Amniotic epithelial cell (primary cell): ENCODE results near the gene UBE2E2.
A peak's percentile ranks its signal among the peaks of the same experiment; 100 is the strongest.

Experiments
- DNase-seq: peaks from one replicate; pipeline ENCODE4 v3.0.0-alpha.2; 2010; ENCODE audit warnings: low read depth

UBE2E2 gene

DNA sequence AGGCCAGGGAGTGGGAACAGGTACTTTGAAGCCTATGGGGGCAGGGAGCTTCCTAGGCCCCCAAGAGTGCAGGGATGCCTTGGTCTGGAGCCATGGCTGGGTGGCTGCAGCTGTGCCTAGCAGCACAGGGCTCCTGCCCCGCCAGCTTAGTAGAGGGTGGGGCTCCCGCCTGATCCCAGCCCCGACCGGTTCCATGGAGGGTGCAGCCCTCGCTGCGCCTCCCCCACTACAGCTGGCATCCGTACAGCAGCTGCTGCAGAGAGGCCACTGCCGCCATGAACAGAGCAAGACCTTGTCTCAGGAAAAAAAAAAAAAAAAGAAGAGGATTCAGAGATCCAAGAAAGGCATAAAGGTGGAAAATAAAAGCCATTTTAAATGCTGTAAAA, 277.2 kb downstream of the UBE2E2 start:
- DNase-seq, result no peak

DNA sequence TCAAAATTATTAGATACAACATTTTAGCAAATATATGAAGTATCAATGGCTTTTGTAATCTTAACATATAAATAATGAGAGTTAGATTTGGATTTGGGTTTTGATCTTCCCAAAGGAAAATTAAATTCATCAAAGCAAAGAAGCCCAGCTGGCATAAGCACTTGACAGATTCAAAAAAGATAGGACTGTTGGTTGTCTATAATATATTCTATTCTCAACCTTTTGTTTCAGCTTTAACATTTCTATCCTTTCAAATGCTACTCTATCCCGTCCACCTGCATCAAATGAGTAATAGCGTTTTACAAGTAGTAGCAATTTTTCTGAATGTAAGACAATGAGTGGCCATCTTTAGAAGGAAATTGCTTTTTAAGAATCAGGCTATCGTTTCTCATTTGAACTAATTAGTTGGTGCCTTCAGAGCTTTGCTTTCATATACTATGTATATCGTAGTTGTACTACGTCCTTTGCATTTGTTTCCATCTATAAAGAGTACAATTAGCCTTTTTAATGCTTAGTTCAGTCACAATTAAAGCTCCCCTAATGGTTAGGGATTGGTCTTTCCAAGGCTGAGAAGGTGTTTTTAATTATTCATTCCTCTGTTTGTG, 278.0 kb downstream of the UBE2E2 start:
- DNase-seq, result no peak

DNA sequence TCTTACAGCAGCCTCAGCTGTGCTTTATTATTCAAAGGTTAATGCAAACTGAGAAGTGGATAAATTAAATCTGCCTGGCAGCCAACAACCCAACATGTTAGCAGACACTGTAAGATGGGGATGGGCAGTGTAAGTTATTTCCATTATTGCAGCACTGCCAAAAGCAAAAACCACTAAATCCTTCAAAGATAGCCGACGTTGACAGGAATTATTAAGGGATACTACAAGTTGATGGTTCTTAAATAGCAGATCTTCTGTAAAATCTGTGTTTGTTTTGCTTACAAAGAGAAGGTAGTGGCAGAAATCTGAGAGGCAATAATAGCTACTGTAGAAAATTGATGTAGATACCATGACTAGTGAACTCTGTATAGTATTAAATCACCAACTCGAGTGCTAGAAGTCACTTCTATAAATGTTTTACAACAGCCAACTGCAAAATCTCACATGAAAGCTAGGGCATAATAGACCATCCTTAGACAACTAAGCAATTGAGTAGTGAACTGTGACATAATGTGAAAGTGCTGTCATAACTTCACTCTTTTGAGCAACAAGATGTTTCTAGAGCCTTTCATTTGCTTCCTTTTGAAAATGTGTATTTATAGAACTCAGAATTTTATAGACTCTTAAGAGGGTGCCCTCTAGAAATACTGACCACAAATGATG, 278.6 kb downstream of the UBE2E2 start:
- peak; percentile 23 for DNase-seq

DNA sequence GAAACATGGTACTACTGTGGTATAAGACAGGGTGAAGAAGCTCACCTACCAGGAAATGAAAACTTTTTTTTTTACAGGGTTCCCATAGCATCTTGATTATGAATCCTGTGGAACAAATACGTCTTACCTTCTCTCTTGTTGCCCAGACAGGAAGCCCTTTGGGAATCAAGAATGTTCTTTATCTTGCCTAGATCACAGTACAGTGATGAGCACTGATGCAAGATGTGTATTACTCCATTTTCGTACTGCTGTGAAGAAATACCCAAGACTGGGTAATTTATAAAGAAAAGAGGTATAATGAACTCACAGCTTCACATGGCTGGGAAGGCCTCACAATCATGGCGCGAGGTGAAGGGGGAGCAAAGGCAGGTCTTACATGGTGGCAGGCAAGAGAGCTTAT, 281.3 kb downstream of the UBE2E2 start:
- peak; percentile 73 for DNase-seq

DNA sequence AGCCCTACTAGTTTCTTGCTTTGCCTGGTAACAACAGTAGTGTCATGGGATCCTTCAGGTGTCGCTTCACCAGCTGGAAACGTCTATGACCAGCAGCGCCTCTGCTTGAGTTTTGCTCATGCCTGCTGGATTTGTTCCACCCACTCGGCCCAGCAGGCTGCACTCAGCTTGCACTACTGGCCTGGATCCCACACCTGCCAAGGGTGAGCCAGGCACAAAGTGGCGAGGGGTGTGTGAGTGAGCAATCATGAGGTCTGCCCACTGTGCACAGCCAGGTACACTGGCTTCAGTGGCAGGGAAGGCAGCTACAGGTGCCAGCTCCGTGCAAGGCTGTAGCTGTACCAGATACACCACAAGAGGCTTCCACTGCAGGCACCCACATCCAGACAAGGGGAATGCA, 282.8 kb downstream of the UBE2E2 start:
- DNase-seq, result no peak

DNA sequence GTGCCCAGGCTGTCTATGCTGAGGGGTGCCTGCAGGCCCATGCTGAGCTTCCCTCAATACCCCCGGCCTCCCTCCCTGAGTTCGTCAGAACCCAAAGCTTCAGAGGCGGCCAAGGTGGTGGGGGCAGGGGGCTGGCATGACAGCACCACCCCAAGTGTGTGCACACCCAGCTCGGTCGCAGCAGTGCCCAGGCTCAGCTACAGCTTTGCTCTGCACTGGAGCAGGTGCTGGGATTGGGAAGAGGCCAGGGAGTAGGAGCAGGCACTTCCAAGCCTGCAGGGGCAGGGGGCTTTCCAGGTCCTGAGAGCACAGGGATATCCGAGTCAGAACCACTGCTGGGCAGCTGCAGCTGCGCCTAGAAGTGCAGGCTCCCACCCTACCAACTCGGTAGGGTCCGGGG, 283.9 kb downstream of the UBE2E2 start:
- DNase-seq, result no peak

DNA sequence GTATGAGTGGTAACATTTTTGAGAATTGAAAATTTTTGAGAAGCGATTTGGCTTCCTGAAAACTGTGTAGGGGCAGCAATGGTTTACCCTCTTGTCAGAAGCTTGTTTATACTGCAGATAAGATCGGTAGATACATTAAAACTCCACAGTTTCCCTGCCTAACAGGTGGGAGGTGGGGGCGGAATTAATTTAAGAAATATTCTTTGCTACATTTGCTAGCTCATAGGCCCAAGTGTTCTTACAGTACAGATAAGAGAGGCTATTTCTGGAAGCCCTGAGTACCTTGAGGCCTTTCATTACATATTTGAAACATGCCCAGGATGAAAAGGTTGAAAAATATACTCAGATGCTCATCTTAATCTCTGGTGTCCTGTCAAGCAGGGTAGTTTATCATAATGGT, 285.5 kb downstream of the UBE2E2 start:
- no peak for DNase-seq

DNA sequence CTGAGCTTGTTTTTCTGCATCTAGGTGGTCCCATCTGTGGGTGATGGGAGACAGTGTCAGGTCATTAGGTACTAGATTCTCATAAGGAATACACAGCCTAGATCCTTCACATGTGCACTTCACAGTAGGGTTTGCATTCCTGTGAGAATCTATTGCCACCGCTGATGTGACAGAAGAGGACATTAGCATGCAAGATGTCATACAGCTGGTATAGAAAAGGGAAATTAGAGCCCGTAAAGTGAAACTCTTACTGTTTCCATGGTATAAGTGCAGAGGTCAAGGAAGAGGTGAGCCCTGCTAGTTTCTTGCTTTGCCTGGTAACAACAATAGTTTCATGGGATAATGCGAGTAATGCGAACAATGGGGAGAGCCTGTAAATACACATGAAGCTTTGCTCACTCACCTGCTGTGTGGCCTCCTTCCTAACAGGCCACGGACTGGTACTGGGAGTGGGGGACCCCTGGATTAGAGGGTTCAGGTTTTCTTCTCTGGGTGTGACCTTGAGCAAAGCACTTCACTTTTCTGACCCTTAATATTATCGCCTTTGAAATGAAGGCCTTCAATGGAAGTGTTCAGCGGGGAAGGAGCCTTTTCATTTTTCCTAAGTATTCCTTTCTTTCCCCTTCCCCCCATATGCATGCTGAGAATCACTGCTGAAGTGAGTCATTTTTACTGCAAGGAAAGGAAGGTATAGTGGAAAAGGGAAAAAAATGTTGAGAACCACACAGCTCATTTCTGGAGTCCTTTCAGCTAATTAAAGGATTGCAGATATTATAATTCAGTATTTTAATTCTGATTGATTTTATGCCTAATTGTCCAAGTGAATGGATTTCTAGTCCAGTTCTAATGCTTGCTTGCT, 286.4 kb downstream of the UBE2E2 start:
- DNase-seq, result peak; percentile 9

DNA sequence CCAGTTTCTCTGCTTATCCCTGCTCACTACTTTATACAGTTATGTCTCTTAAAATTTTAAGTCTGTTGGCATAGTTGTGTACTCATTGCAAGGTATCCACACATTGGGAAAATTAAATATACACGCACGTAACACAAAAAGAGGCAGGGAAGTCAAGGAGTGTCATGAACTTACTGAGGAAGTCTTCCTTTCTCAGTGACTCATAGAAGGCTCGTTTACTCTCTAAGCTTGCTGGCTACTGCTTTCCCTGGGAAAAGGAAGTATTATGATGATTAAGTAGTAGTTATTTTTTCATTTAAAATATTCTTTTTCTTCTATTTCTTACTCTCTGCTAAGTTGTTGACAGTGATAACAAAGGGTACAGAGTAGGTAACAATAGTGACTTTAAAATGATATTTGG, 287.3 kb downstream of the UBE2E2 start:
- peak; percentile 51 for DNase-seq

DNA sequence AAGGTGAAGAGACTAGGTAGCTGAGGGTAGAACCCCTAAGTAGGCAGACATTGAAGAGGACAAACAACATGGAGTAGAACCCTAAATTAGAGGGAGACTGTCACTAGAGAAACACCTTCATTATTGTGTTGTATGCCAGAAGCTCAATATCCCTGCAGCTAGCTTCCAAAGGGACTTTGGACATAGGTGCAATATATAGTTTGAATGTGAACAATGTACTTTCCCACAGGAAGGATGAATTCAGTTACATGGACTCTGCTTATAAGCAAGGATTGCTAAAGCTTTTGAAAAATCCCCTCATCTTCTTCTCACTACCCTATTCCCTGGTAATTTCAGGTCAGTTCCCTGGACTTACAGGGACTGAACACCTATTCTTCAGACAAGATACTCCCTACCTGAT, 288.9 kb downstream of the UBE2E2 start:
- no peak for DNase-seq

DNA sequence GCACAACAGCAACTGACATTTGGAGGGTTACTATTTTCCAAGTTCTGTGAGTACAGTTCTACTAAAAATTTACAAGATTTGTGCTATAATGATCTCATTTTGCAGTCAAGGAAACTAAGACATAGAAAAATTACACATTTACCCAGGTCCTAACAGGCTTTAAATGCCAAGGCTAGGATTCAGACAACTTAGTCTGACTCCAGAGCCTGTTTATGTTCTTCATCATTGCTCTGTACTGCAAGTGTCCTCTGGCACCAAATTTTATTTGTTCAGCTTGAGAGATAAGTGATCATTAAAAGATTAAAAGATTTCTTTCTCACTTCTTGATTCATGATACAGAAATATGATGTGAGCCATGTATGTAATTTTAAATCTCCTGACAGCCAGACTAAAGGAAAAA, 290.8 kb downstream of the UBE2E2 start:
- no peak for DNase-seq

DNA sequence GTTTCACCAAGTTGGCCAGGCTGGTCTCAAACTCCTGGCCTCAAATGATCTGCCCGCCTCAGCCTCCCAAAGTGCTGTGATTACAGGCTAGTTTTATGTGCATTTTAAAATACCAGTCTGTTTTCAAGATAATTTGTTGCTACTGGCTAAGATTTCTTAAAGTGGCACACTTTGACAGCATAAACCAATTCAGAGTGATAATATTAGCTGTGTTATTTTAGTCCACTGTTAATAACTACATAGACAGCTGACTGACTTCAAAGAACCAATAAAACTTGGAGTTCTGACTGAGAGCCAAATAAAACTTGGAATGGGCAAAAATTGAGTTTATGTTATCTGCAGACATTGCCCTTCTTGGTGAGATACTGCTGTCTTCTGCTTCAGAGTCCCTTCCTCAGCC, 291.8 kb downstream of the UBE2E2 start:
- no peak for DNase-seq

DNA sequence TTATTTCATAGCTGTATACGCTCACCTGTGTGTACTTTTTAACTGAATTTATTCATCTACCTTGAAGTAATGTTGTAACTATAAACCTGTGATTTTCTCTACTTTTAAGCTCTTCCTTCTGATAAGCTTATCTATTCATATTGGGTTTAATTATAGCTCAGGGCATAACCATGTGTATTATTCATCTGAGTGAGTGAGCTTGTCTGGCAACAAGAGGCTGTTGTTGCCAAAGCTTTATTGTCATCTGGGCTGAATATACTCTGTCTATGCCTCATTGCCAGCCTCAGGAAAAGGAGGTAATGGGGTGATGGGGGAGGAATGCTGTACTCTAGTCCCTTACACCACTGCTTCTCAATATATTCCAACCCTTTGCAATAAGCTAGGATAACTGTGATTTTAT, 292.4 kb downstream of the UBE2E2 start:
- DNase-seq, result peak; percentile 58

DNA sequence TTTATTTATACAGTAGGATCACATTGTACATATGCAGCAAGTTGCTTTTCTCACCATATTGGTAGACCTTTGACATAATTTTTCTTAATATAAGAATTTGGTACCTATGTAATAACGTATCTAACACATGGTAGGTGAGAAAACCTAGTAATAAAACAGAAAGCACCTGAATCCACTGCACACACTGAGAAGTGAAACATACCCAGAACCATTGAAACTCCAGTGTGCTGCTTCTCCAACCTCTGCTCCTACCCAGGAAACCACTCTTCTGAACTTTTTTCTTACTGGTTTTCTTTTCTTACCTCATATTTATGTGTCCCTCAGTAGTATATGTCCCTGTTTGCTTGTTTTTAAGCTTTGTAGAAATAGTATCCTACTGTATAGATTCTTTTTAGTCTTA, 293.0 kb downstream of the UBE2E2 start:
- no peak for DNase-seq

DNA sequence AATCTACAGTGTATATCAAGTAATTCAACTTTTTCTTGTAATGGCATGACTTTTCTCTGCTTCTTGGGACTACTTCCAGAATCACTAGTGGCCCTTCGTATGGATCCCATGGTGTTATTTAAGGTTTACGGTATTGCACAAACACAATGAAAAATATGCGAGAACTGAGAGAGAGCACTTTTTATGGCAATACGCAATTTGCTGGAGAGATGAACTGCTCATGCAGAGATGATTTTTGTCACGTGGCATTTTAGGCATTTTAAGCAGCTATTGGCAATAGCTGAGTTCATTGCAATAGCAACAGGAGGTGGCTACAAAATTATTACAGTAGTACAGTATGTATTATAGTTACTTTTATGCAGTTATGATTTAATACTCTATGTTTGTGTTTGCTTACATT, 294.0 kb downstream of the UBE2E2 start:
- no peak for DNase-seq

DNA sequence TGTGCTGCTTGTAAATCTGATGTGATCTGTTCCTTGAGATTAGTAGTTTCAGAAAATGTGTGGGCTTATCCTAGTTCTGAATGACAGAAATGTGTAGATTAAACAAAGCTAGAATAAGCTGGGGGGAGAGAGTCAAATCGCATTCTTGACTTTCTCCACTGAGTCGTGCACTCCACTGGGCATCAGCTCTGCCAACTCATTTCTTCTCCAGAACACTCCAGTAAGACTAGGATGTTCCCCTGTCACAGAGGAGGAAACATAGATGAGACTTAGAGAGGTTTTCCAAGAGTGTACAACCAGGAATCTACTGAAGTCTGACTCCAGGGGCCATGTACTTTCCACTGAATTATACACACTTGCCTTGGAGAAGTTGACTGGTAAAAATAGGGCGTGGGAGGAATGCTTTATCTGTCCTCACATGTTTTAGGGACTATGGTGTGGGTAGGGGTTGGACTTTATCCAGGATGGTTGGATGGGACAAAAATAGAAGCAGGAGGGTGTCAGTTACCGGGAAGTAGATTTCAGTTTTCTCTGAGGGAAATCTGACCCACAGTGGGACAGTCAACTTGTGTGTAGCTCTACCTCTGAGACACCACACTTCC, 298.2 kb downstream of the UBE2E2 start:
- no peak for DNase-seq

DNA sequence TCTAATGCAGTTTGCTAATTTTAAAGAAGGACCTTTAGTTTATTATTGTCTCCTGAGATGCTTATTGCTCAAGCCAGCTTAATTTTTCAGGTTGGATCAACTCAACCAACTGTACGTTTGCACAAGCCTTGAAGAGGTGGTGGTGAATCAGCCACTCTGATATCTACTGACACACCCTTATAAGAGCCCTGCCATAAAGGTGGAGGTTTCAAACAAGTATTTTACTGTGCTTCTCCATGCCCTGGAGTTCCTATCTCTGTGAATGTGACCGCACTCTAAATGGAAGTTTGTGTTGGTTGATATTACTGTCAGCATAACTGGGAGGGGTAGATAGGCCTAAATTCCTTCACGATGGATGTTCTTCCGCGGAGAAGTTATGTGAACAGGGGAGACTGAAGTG, 305.3 kb downstream of the UBE2E2 start:
- no peak for DNase-seq

DNA sequence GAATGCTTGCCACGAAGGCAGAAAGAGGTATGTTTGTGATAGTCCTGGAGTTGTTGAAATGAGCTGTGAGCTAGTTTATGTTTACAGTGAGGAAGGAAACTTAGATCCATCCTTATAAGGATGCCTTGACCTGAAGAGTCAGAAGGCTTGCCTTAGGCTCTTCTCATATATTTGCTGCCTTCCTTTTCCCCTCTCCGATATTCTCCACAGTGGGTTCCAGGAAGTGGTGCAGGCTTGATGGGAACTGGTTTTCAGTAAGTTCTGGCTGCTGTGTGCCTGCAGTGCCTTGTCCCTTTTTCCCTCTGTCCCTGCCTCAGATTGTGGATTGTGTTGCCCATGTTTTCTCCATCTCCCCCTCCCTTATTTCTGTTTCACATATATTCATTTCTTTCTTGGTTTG, 315.3 kb downstream of the UBE2E2 start:
- DNase-seq, result no peak

DNA sequence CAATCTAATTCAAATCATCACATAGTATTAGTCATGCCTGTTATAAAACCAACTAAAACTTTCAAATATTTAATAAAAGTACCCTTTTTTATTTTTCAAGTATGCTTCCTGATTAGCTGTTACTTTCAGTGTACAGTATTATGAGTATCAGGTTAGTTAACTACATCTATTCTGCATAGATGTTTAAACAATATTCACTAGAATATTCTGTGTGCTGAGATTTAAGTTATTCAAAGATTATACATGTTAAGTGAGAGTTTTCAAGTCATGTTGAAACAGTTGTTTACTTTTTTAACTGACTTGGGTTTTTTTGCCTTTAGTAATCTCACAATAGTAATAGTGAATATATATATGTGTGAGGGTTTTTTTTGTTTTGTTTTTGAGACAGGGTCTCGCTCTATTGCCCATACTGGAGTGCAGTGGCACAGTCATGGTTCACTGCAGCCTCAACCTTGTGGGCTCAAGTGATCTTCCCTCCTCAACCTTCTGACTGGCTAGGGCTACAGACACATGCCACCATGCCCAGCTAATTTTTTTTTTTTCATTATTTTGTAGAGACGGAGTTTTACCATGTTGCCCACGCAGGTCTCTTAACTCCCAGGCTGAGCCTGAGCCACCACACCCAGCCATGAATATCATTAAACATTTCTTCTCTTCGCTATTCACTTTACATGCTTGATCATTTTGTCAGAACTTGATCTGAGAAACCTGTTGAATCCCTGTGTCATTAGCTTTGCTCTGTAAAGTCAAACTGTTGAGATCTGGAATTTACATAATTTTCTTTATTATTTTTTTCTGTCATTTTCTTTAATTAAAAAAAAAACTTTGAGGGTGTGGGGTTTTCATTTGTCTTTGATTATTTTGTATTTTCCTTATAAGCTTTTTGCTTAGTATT, 316.4 kb downstream of the UBE2E2 start:
- no peak for DNase-seq

DNA sequence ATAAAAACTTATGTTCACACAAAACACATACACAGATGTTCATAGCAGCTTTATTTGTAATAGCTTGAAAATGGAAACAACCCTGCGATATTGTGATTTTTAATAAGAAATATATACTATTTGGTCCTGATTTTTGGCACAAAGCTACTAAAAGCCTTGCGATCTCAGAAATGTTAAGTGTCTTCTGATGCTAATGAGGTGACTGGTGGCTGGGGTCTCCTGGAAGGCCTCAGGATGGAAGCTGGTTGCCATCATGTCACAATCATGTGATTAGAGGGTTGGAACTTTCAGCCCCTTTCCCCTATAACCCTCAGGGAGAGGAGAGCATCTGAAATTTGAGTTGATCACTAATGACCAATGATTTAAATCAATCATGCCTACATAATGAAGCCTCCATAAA, 324.2 kb downstream of the UBE2E2 start:
- DNase-seq, result no peak

DNA sequence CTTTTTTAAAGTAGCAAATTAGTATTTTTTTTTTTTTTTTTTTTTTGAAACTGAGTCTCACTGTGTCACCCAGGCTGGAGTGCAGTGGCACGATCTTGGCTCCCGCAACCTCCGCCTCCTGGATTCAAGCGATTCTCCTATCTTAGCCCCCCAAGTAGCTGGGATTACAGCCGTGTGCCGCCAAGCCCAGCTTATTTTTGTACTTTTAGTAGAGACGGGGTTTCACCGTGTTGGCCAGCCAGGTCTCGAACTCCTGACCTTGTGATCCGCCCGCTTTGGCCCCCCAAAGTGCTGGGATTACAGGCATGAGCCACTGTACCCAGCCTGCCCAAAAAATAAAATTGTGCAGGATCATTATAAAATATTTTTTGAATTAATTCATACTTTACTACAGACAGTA, 330.5 kb downstream of the UBE2E2 start:
- DNase-seq, result no peak

DNA sequence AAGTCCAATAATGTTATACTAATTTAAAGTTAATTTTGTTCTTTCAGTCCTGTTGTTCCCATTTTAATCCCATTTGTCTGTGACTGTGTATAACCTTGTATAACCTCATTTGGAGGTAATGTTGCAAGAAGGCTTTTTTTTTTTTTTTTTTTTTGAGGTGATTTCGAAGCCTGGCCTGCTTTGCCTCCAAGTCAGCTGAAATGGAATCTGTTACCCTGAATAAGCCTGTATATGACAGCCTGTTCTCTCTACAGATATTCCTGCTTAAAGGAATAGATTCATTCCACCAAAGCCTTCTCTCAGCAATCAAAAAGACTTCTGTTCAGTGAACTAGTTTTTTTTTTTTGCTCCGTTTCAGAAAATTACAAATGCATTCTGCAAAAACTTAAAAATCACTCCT, 330.9 kb downstream of the UBE2E2 start:
- DNase-seq, result peak; percentile 60
